ENCODE measurements around the gene SNRNP25. TPM values are rescaled to one million over a fixed set of nuclear protein-coding genes. Genes with fewer than 3 reads are reported as not detected.

SNRNP25 gene
- total and polyA plus RNA-seq, 9 of the 15 experiments (the other 6 are each of a cell fraction or from before 2014, with no cell fraction given) = 59.0 to 176 (median 108) TPM

- TF ChIP-seq REST (IDR thresholded peaks at IDR 0.05; ENCODE audit: borderline replicate concordance) (peak; percentile 94), REST (CRISPR knock-in tag; IDR thresholded peaks at IDR 0.05; ENCODE audit: low read depth) (0 out of 2 replicates have a peak, but pooled peaks have one; percentile 32), ZNF431 (CRISPR knock-in tag; IDR thresholded peaks at IDR 0.05) (no peak), POLR3A (IDR thresholded peaks at IDR 0.05; ENCODE audit: borderline replicate concordance, extremely low read depth, insufficient read depth, insufficient read length) (no peak), MXI1 (IDR thresholded peaks at IDR 0.05; ENCODE audit: low read depth, low read length) (no peak), FOXK1 (CRISPR knock-in tag; IDR thresholded peaks at IDR 0.05; ENCODE audit: borderline replicate concordance) (no peak), PYGO2 (tag; IDR thresholded peaks at IDR 0.05) (no peak), MBD2 (IDR thresholded peaks at IDR 0.05; ENCODE audit: borderline replicate concordance, low read depth) (no peak), DPF2 (IDR thresholded peaks at IDR 0.05) (no peak), DNMT1 (IDR thresholded peaks at IDR 0.05) (no peak), ZNF124 (CRISPR knock-in tag; IDR thresholded peaks at IDR 0.05) (no peak), PHB (CRISPR knock-in tag; IDR thresholded peaks at IDR 0.05) (no peak), ELF4 (CRISPR knock-in tag; IDR thresholded peaks at IDR 0.05) (no peak), TSC22D4 (tag; IDR thresholded peaks at IDR 0.05) (no peak), FOXA3 (CRISPR knock-in tag; conservative IDR thresholded peaks at IDR 0.05 in 1 of 2, IDR thresholded peaks at IDR 0.05 in 1 of 2) (no peak), KLF6 (CRISPR knock-in tag; IDR thresholded peaks at IDR 0.05; ENCODE audit: borderline replicate concordance) (no peak)
- TF ChIP-seq, protein P1, sequence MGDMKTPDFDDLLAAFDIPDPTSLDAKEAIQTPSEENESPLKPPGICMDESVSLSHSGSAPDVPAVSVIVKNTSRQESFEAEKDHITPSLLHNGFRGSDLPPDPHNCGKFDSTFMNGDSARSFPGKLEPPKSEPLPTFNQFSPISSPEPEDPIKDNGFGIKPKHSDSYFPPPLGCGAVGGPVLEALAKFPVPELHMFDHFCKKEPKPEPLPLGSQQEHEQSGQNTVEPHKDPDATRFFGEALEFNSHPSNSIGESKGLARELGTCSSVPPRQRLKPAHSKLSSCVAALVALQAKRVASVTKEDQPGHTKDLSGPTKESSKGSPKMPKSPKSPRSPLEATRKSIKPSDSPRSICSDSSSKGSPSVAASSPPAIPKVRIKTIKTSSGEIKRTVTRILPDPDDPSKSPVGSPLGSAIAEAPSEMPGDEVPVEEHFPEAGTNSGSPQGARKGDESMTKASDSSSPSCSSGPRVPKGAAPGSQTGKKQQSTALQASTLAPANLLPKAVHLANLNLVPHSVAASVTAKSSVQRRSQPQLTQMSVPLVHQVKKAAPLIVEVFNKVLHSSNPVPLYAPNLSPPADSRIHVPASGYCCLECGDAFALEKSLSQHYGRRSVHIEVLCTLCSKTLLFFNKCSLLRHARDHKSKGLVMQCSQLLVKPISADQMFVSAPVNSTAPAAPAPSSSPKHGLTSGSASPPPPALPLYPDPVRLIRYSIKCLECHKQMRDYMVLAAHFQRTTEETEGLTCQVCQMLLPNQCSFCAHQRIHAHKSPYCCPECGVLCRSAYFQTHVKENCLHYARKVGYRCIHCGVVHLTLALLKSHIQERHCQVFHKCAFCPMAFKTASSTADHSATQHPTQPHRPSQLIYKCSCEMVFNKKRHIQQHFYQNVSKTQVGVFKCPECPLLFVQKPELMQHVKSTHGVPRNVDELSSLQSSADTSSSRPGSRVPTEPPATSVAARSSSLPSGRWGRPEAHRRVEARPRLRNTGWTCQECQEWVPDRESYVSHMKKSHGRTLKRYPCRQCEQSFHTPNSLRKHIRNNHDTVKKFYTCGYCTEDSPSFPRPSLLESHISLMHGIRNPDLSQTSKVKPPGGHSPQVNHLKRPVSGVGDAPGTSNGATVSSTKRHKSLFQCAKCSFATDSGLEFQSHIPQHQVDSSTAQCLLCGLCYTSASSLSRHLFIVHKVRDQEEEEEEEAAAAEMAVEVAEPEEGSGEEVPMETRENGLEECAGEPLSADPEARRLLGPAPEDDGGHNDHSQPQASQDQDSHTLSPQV (IDR thresholded peaks at IDR 0.05) = no peak
These were observed 12.1 kb downstream of the SNRNP25 start (continued) for GRCh38 chr16:65745-66144.
